ENCODE measurements around the gene FAM50B. TPM values are rescaled to one million over a fixed set of nuclear protein-coding genes. Genes with fewer than 3 reads are reported as not detected.

Gene FAM50B
- total and polyA plus RNA-seq, 10 donors: 6.6 to 13.3 (median 9.0) TPM

DNA sequence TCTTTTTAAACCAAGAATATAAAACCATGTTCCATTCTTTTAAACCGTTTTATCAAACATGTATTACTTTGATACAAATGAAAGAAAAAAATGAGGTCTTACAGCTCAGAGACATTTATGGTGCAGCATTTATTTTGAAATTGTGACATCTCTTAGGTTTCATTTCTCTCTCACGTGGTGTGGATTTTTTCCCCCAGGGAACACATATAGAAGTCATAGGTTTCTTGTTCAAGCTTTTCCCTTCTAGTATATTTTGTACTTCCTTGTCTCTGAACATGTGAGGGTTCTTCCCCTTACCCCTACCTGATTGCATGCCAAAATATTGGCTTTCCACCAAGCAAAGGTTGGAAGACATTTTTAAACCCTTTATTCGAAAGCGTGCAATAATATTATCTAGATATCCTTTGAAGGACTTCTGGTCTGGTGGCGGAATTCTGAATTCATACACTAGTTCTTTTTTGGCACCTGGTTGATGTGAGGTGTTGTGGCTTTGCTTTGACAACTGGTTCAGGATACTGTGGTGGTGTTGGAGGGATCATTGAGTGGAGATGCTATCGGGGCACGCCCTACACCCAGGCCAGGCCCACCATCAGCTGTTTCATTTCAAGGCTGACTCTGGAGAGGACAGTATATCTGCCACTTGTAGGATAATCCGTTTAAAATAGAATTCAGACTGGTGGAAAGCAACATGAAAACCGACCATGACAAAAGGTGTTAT lies 5.6 kb upstream of the FAM50B start:
- 74 to 78% (median 76%) methylated on average over 9 of the region's 9 CpGs for WGBS, 5 donors
- H3K27me3 ChIP-seq (replicated peaks in 1 of 7): no peaks in the 10 kb centered on the region
- H3K4me3 ChIP-seq: no peak overlapping the region
- H3K4me1 ChIP-seq: peaks cover 0 to 23% (median 7%) of the 10 kb centered on the region in 6 donors
- no peaks in the 10 kb centered on the region for H3K9me3 ChIP-seq
- H3K36me3 ChIP-seq: no peaks in the 10 kb centered on the region
- no peak for DNase-seq
- H3K27ac ChIP-seq: no peak overlapping the region
- intact Hi-C loops (cut with DNase I; ENCODE audit: low total_unique reads): no loop called here
- no peak for TF ChIP-seq POLR2A (IDR thresholded peaks at IDR 0.05)
- TF ChIP-seq POLR2AphosphoS5 (IDR thresholded peaks at IDR 0.05): no peak
- TF ChIP-seq CTCF (IDR thresholded peaks at IDR 0.05 in 8 of 11, conservative IDR thresholded peaks at IDR 0.05 in 3 of 11): no peak

DNA sequence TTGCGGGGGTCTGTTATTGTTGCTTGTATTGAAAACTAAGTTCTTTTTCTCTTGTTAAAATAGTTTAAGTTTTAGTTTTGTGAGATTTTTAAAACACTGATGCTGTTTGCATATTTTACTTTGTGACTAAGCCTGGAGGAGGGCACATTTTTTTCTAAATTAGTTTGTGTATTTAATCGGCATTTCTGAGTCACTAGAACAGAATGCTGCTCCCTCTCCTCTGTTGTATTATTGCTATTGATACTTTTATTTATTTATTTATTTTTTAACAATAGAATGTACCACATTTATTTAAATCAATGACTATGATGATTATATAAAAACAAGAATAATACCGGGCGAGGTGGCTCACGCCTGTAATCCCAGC lies 5.1 kb upstream of the FAM50B start:
- H3K27me3 ChIP-seq (replicated peaks in 1 of 7): no peaks in the 10 kb centered on the region
- H3K4me3 ChIP-seq: no peak overlapping the region
- intact Hi-C loops (cut with DNase I; ENCODE audit: low total_unique reads): no loop called here
- no peaks in the 10 kb centered on the region for H3K9me3 ChIP-seq
- no peak for DNase-seq
- peaks cover 0 to 27% (median 10%) of the 10 kb centered on the region in 6 donors for H3K4me1 ChIP-seq
- no peak for TF ChIP-seq CTCF (IDR thresholded peaks at IDR 0.05 in 8 of 11, conservative IDR thresholded peaks at IDR 0.05 in 3 of 11)
- no peak for TF ChIP-seq POLR2AphosphoS5 (IDR thresholded peaks at IDR 0.05)
- no peaks in the 10 kb centered on the region for H3K36me3 ChIP-seq
- WGBS, 5 donors: 90 to 97% (median 93%) methylated on average over 5 of the region's 5 CpGs
- no peak overlapping the region for H3K27ac ChIP-seq

DNA sequence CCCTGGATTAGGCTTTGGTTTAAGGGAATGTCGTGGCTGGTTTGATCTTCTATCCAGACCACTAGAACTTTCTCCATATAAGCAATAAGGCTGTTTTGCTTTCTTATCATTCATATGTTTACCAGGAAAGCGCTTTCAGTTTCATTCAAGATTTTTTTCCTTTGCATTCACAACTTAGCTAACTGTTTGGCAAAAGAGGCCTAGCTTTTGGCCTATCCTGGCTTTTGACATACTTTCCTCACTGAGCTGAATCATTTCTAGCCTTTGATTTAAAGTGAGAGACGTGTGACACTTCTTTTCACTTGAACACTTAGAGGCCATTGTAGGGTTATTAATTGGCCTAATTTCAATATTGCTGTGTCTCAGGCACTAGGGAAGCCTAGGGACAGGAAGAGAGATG lies 1.7 kb upstream of the FAM50B start:
- H3K9me3 ChIP-seq: peaks cover 0 to 10% (median 4%) of the 10 kb centered on the region in 8 donors
- WGBS, 5 donors: 56 to 81% (median 77%) methylated on average over 3 of the region's 3 CpGs
- DNase-seq: no peak
- no peaks in the 10 kb centered on the region for H3K27me3 ChIP-seq (replicated peaks in 1 of 7)
- H3K4me3 ChIP-seq: no peak overlapping the region
- no peaks in the 10 kb centered on the region for H3K36me3 ChIP-seq
- H3K27ac ChIP-seq: peak overlapping the region in 5 of 8 donors; percentile 36 to 81 (median 51)
- TF ChIP-seq POLR2AphosphoS5 (IDR thresholded peaks at IDR 0.05) (no peak), POLR2A (IDR thresholded peaks at IDR 0.05) (no peak), CTCF (IDR thresholded peaks at IDR 0.05 in 8 of 11, conservative IDR thresholded peaks at IDR 0.05 in 3 of 11) (no peak)
- intact Hi-C loops (cut with DNase I; ENCODE audit: low total_unique reads): no loop called here
- peaks cover 0 to 45% (median 13%) of the 10 kb centered on the region in 6 donors for H3K4me1 ChIP-seq

DNA sequence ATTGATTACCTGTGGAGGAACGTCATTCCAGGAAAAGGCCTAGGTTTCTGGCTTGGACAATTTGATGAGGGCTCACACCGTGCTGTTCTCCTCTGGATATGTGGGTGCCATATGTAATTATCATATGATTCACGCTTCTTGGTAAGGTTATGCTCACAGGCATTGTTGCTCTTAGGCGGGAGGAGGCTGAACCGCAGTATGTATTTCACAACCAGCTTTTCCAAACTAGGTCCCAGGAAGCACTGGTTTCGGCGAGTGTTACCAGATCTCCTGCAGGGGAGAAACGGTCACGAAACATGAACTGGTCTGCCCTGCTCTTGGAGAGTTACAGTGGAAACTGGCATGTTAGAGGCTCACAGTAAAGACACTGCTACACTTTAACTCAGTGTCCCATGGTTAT lies 793 bp upstream of the FAM50B start:
- 70 to 96% (median 86%) methylated on average over 9 of the region's 9 CpGs for WGBS, 5 donors
- Histone ChIP-seq H3K4me1 (peaks cover 0 to 40% (median 13%) of the 10 kb centered on the region in 6 donors), H3K27ac (peak overlapping the region in 6 of 8 donors; percentile 62 to 81 (median 74)), H3K4me3 (peak overlapping the region in 5 of 8 donors; percentile 38 to 73 (median 44)), H3K9me3 (peaks cover 0 to 10% (median 4%) of the 10 kb centered on the region in 8 donors), H3K36me3 (no peaks in the 10 kb centered on the region), H3K27me3 (replicated peaks in 1 of 7) (no peaks in the 10 kb centered on the region)
- no peak for DNase-seq
- TF ChIP-seq POLR2A (IDR thresholded peaks at IDR 0.05): no peak
- no peak for TF ChIP-seq CTCF (IDR thresholded peaks at IDR 0.05 in 8 of 11, conservative IDR thresholded peaks at IDR 0.05 in 3 of 11)
- TF ChIP-seq POLR2AphosphoS5 (IDR thresholded peaks at IDR 0.05): no peak
- intact Hi-C loops (cut with DNase I; ENCODE audit: low total_unique reads): no loop called here

All from spleen (tissue), 11 donors.